Endometrium (tissue), 2 donors: ENCODE results near the gene PRDX5.

ENCODE experiments used
- FAIRE-seq: peaks from 2 replicates; lab custom pipeline; 2012; peaks lifted over from hg19 to GRCh38; lab: Jason Lieb, UNC
- donor health status: control.
- donor health status: control.

PRDX5 gene

GRCh38 chr11:64317961-64318765 lies at the start of gene PRDX5:
Gene PRDX5, plus strand, starts transcription at chr11:64318121. Its CDS starts 95 bp downstream, at chr11:64318216.
- peak; percentile 15 for FAIRE-seq

- FAIRE-seq: no peak
Observed at GRCh38 chr11:64268893-64269539, 48.9 kb upstream of the PRDX5 start.

GRCh38 chr11:64269540-64270220 lies 48.2 kb upstream of the PRDX5 start:
- peak; percentile 95 for FAIRE-seq

- FAIRE-seq: no peak
Observed at GRCh38 chr11:64275031-64275800, 42.7 kb upstream of the PRDX5 start.

- FAIRE-seq: no peak
Observed at GRCh38 chr11:64275841-64276240, 42.1 kb upstream of the PRDX5 start.

GRCh38 chr11:64276653-64277431 lies 41.1 kb upstream of the PRDX5 start:
- FAIRE-seq: no peak

- FAIRE-seq: no peak
Observed at GRCh38 chr11:64278576-64279190, 39.2 kb upstream of the PRDX5 start.

GRCh38 chr11:64281957-64282770 lies 35.8 kb upstream of the PRDX5 start:
- FAIRE-seq: no peak

GRCh38 chr11:64283092-64283491 lies 34.8 kb upstream of the PRDX5 start:
- no peak for FAIRE-seq

GRCh38 chr11:64284048-64284961 lies 33.6 kb upstream of the PRDX5 start, which contains the start of gene BAD:
Gene BAD, minus strand, starts transcription at chr11:64284665. Its CDS starts 297 bp downstream, at chr11:64284368.
- peak; percentile 74 for FAIRE-seq

- FAIRE-seq: no peak
Observed at GRCh38 chr11:64284962-64285884, 32.7 kb upstream of the PRDX5 start, which contains the start of gene GPR137. Gene GPR137, plus strand, starts transcription at chr11:64285848. Its CDS starts 677 bp downstream, at chr11:64286525.

- FAIRE-seq: no peak
Observed at GRCh38 chr11:64285885-64286800, 31.8 kb upstream of the PRDX5 start.

GRCh38 chr11:64286801-64287159 lies 31.1 kb upstream of the PRDX5 start:
- no peak for FAIRE-seq

GRCh38 chr11:64287676-64288352 lies 30.1 kb upstream of the PRDX5 start:
- no peak for FAIRE-seq

GRCh38 chr11:64288353-64288750 lies 29.6 kb upstream of the PRDX5 start:
- no peak for FAIRE-seq

- no peak for FAIRE-seq
Observed at GRCh38 chr11:64289002-64289564, 28.8 kb upstream of the PRDX5 start.
